A549 treated with ZK216348 at 1 μM for 4 hours (cell line): Measurements from ENCODE around the gene VCY1B. TPM values are rescaled to one million over a fixed set of nuclear protein-coding genes. Genes with fewer than 3 reads are reported as not detected.

Experiments used
- total RNA-seq: library from RNA; stranded (reverse); fragments of 200-300 nt; extraction: Qiagen RNA extraction; gene quantifications from 5 replicates; pipeline ENCODE4 v1.2.3, GENCODE V29; 2022; ENCODE audit warnings: low read depth

VCY1B gene
- total RNA-seq = not detected in 5 replicates

DNA sequence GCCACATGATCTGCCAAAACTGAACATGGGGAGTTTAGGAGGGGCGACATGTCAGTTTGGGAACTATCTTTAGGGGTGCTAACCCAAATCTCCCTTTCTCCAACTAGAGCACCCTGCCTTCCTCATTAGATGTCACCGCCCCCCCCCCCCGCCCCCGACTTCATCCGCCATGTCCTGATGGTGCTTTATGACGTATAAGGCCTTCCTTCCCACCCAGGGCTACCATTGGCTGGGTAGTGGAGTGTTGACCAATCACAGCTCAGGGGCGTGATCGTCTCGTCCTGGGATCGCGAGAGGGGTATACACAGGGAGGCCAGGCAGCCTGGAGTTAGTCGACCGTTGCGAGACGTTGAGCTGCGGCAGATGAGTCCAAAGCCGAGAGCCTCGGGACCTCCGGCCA is at the start of gene VCY1B:
Gene VCY1B, plus strand, starts transcription at position 301 of the 400 bp plus-strand sequence. Its CDS starts 63 bp downstream, at position 364.

Other genes starting within 250 kb of the VCY1B start
- gene VCY, start 69.8 kb upstream of the VCY1B start, total RNA-seq = not detected in 5 replicates